GM12875 (cell line): ENCODE results near the gene ENTREP1.
"Not testable (repeated sequence)": the region's sequence is repeated elsewhere in the genome, so short reads cannot be mapped to it uniquely, and the experiment has no call there.

Source experiments
- H3K4me3 ChIP-seq: one replicate; pipeline ENCODE4 v1.5.1; 2011; ENCODE audit warnings: low read depth, low read length, control low read depth
- TF ChIP-seq, protein P1 (sequence below): IDR thresholded peaks from 2 replicates; pipeline ENCODE4 v1.5.1; 2011; ENCODE audit warnings: low read depth, mild to moderate bottlenecking, control low read depth, inconsistent platforms, low read length, moderate library complexity, borderline replicate concordance; ENCODE audit not compliant: insufficient read depth

Gene ENTREP1

DNA sequence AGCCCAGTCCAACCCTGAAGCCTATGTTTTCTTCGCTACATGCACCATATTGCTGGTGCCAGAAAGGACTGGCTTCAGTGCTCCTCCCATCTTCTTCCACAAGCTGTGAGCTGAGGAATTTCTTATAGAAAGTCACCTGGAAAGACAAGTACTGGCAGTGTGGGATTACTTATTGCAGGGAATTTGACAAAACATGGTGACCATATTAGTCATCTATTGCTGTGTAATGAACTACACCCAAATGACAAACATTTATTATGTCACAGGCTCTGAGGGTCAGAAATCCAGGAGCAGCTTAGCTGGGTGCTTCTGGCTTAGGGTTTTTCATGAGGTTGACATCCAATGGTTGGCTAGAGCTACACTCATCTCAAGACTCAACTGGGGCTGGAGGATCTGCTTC is 75.5 kb downstream of the ENTREP1 start:
- TF ChIP-seq, protein P1, sequence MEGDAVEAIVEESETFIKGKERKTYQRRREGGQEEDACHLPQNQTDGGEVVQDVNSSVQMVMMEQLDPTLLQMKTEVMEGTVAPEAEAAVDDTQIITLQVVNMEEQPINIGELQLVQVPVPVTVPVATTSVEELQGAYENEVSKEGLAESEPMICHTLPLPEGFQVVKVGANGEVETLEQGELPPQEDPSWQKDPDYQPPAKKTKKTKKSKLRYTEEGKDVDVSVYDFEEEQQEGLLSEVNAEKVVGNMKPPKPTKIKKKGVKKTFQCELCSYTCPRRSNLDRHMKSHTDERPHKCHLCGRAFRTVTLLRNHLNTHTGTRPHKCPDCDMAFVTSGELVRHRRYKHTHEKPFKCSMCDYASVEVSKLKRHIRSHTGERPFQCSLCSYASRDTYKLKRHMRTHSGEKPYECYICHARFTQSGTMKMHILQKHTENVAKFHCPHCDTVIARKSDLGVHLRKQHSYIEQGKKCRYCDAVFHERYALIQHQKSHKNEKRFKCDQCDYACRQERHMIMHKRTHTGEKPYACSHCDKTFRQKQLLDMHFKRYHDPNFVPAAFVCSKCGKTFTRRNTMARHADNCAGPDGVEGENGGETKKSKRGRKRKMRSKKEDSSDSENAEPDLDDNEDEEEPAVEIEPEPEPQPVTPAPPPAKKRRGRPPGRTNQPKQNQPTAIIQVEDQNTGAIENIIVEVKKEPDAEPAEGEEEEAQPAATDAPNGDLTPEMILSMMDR, result no peak
- H3K4me3 ChIP-seq, result no peak overlapping the region

DNA sequence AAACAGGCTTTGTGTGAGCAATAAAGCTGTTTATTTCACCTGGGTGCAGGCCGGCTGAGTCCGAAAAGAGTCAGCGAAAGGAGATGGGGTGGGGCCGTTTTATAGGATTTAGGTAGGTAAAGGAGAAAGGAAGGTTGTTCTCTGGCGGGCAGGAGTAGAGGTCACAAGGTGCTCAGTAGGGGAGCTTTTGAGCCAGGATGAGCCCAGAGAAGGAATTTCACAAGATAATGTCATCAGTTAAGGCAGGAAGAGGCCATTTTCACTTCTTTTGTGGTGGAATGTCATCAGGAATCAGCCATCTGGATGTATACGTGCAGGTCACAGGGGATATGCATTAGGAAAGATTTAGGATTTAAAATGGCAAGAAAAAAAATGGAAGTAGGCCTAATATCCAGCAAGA is 84.9 kb downstream of the ENTREP1 start:
- H3K4me3 ChIP-seq, result not testable (repeated sequence)

DNA sequence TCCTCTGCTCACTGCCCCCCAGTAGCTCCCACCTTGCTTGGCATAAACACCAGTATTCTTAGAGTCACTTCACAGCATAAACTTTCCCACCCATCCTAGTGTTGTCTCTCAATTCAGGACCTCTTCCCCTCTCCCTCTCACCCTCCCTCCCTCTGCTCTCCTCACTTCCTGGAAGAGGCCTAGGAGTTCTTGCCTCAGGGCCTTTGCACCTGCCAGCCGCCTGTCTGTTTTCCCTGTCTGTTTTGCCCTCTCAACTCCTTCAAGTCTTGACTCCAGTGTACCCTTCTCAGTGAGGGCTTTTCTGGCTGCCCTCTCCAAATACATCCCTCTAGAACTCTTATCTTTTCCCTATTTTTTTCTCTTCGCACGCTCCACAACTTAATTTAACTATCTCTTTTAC is 86.2 kb downstream of the ENTREP1 start:
- no peak overlapping the region for H3K4me3 ChIP-seq
- TF ChIP-seq, protein P1, result no peak

DNA sequence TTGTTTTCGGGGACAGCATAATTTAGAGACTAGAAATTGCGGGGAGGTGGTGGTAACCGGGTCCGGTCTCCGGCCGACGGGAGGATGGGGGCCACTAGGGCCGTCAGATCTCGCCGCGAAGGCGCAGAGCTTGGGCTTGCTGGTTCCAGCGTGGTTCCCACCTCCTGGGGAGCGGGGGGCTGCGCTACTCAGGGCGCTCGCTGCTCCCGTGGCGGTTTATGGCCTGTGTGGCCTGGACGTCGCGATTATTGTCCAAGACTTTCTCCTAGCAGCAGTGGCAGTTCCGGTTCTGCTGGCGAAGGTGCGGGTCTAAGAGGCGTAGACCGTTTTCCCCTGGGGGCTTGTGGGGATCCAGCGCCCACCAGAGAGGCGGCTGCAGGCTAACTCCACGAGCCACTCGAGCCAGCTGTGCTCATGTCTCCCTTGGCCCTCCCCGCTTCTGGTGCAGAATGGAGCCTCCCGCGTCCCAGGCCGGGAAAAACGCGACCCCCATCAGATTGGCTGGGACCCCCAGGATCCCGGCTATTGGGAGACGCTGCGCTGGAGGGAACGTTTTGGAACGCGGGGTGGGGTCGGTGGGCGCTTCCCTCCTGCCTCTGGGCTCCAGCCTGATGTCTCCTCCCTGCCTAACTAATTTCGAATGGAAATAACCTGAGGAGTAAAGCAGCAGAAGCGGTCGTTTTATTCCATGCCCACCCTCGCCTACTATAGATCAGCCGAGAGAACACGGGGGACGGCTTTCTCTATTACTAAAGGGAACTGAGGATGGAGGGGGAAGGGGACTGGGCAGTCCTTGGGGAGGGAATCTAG is 87.1 kb downstream of the ENTREP1 start:
- no peak overlapping the region for H3K4me3 ChIP-seq
- TF ChIP-seq, protein P1, result no peak

DNA sequence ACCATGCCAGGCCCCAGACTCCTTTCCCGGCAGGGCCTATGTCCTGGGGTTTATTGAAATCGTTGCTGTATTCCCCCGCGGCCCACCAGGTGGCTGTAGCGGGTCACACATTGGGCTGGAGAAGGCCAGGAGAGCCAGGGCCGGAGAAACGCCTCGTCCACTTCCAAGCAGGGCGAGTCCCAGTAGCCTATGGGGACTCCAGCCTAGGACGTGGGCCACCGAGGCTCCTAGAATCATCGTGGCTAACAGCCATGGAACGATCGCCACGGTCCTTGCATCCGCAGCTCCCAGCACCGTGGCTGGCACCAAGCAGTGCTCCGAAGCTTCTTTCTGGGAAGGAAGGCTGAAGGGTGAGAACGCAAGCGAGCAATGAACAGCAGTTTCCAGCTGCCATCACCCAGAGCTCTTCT is 87.7 kb downstream of the ENTREP1 start:
- TF ChIP-seq, protein P1, result peak; percentile 25; the same call in 1 of the 2 replicates
- no peak overlapping the region for H3K4me3 ChIP-seq

DNA sequence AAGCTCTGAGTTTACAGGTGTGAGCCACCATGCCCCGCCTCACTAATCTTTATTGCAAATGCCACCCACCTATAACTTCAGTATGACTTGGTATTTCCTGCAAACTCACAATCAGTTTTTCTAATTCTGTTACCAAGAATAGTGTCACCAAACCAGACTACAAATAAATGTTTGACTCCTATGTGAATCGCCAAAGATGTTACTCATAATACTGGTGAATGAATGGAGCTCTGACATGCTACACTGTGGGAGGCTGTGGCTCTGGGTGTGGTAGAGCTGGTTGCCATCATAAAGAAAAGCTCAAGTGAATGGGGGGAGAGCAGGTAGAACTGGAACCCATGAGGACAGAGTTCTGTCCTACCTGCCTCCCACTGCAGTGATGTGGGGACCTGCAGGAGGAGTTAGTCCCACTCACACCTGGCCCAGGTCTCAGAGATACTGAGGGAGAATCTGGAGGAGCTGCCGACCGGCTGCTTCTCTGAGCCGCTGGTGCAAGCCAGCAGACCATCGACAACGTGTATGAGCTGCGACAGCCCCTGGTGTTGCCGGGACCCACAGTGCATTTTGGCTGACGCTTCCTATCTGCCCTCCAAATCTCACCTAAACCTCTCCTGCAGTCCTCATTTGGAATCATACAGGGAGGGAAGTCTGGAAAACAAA is 95.7 kb downstream of the ENTREP1 start:
- H3K4me3 ChIP-seq, result no peak overlapping the region
- TF ChIP-seq, protein P1, result no peak

DNA sequence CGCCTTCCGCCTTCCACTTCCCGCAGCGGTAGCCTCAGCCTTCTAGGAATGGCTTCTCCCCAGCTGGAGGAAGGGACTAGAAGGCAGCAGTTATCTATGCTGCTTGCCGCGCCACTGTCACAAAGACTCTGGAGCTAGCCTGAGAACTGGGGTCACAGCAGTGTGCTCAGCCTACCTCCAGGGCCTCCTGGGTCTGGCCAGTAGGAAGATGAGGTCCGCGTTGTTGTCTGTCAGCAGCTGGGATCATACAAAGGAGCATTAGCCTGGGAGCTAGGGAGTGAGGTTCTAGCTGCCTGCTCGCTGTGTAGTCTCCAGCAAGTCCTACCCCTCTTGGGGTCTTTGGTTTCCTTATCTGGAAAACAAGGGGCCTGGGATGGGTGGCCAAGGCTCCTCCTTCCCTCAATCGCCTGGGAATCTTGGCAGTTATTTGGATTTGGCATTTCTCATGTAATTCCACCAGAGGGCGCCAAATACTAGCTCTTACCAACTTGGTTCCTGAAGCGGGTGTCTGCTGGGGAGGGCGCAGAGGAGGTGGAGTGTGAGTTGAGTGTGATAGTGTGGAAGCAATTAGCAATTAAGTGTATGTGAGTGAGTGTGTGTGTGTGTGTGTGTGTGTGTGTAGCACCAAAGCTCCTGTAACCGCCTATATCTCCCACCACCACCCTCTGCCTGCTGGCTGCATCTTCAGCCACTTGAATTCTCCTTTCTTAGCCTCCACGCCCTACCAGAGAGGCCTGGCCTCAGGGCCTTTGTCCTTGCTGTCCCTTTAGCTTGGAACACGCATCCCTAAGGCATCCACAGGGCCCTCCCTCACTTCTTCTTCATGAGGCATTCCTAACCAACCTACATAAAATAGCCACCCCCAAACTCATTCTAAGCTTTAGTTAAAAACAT is 97.1 kb downstream of the ENTREP1 start:
- TF ChIP-seq, protein P1, result peak; percentile 58
- no peak overlapping the region for H3K4me3 ChIP-seq
